GM12878 (cell line): Measurements from ENCODE around the gene EPHA2. TPM values are rescaled to one million over a fixed set of nuclear protein-coding genes. Genes with fewer than 3 reads are reported as not detected.

Experiments used
- ATAC-seq: fragments of 200-7000 bp; cut with Tn5 transposase; 3 replicates; pipeline ENCODE4 v1.9.1; 2020; ENCODE audit warnings: mild to moderate bottlenecking, moderate library complexity
- BruUV-seq: library from RNA; stranded (reverse); fragments of 400-500 nt; replicated peaks from 2 replicates; lab custom pipeline; 2021; lab: Mats Ljungman, UMichigan
- CTCF ChIA-PET: fragments of 300-600 bp; sonication (Branson Sonifier 250); formaldehyde crosslinking; extraction: SDS; loops from one replicate; lab custom pipeline; 2021; ENCODE audit warnings: inconsistent platforms; lab: Yijun Ruan, JAX
- POLR2A ChIA-PET: fragments of 350-600 bp; formaldehyde crosslinking; extraction: SDS; loops from one replicate; lab custom pipeline; 2021; ENCODE audit warnings: inconsistent platforms; lab: Charles Lee
- RAD21 ChIA-PET: fragments of 300-600 bp; sonication (Branson Sonifier 250); formaldehyde crosslinking; loops from one replicate; lab custom pipeline; 2023; ENCODE audit warnings: antibody characterized with exemption; ENCODE audit not compliant: unreplicated experiment; lab: Charles Lee
- SMC1A ChIA-PET: fragments of 300-600 bp; sonication (Branson Sonifier 250); formaldehyde crosslinking; loops from one replicate; lab custom pipeline; 2023; ENCODE audit not compliant: unreplicated experiment, uncharacterized antibody; lab: Charles Lee
- DNase-seq: peaks from one replicate; pipeline ENCODE4 v3.0.0-alpha.2; 2011; ENCODE audit warnings: low read depth, low spot score
- FAIRE-seq: peaks from 3 replicates; lab custom pipeline; 2011; peaks lifted over from hg19 to GRCh38; lab: Jason Lieb, UNC
- H2AFZ ChIP-seq: 2 replicates; pipeline ENCODE4 v1.6.0; 2011; ENCODE audit warnings: low read depth, low read length, control low read depth; ENCODE audit not compliant: control insufficient read depth
- H3K27ac ChIP-seq: 2 replicates; pipeline ENCODE4 v1.5.1; 2011; ENCODE audit warnings: control low read depth; ENCODE audit not compliant: control insufficient read depth, insufficient read depth
- H3K27me3 ChIP-seq, 2 experiments: replicated peaks in 1 of 2; 2 replicates each; pipeline versions ENCODE4 v1.6.0 to v1.6.1; 2011; ENCODE audit warnings: low read length in 1 of 2; ENCODE audit not compliant: control insufficient read depth in 2 of 2, insufficient read depth in 2 of 2
- H3K36me3 ChIP-seq, 2 experiments: 2 replicates each; pipeline ENCODE4 v1.5.1; 2011; ENCODE audit warnings: low read length in 1 of 2; ENCODE audit not compliant: control insufficient read depth in 2 of 2, insufficient read depth in 2 of 2
- H3K4me1 ChIP-seq: 2 replicates; pipeline ENCODE4 v1.6.1; 2011; ENCODE audit warnings: mild to moderate bottlenecking, low read length, moderate library complexity, mixed read lengths; ENCODE audit not compliant: control insufficient read depth, insufficient read depth
- H3K4me2 ChIP-seq: 2 replicates; pipeline ENCODE4 v1.6.0; 2011; ENCODE audit warnings: control low read depth; ENCODE audit not compliant: control insufficient read depth, insufficient read depth
- H3K4me3 ChIP-seq: fragments of 200-600 bp; sonication (generic); 2 replicates; pipeline ENCODE4 v1.5.1; 2016
- H3K79me2 ChIP-seq: 2 replicates; pipeline ENCODE4 v1.6.0; 2011; ENCODE audit warnings: low read length; ENCODE audit not compliant: control insufficient read depth, insufficient read depth
- H3K9ac ChIP-seq: 2 replicates; pipeline ENCODE4 v1.8.0; 2011; ENCODE audit warnings: low read length, control low read depth, mixed read lengths; ENCODE audit not compliant: control insufficient read depth, insufficient read depth
- H3K9me3 ChIP-seq: replicated peaks from 3 replicates; pipeline ENCODE4 v1.5.1; 2011; ENCODE audit warnings: mild to moderate bottlenecking, low read length; ENCODE audit not compliant: control insufficient read depth, insufficient read depth
- H4K20me1 ChIP-seq: 2 replicates; pipeline ENCODE4 v1.6.0; 2011; ENCODE audit not compliant: control insufficient read depth, insufficient read depth
- RFX5 ChIP-seq: IDR thresholded peaks from 2 replicates; pipeline ENCODE4 v1.6.1; 2011; ENCODE audit warnings: low read depth, low read length, improper control_type of control experiment
- SMAD5 ChIP-seq: IDR thresholded peaks from 2 replicates; pipeline ENCODE4 v1.6.1; 2016; ENCODE audit warnings: antibody characterized with exemption, low read depth
- USF2 ChIP-seq: IDR thresholded peaks from 2 replicates; pipeline ENCODE4 v1.6.1; 2011; ENCODE audit warnings: low read depth, low read length, improper control_type of control experiment, borderline replicate concordance
- YBX1 ChIP-seq: fragments of 450-650 bp; IDR thresholded peaks from 2 replicates; pipeline ENCODE4 v1.6.1; 2016; ENCODE audit warnings: antibody characterized with exemption
- ZBED1 ChIP-seq: IDR thresholded peaks from 2 replicates; pipeline ENCODE4 v1.6.1; 2016; ENCODE audit warnings: borderline replicate concordance
- ZBTB11 ChIP-seq: fragments of 450-650 bp; formaldehyde crosslinking; IDR thresholded peaks from 2 replicates; pipeline ENCODE4 v1.5.0; 2022; ENCODE audit warnings: mild to moderate bottlenecking, missing genetic modification characterization
- ZBTB40 ChIP-seq: fragments of 450-650 bp; IDR thresholded peaks from 2 replicates; pipeline ENCODE4 v1.6.1; 2016; ENCODE audit warnings: mild to moderate bottlenecking, moderate library complexity, borderline replicate concordance
- WGBS: methylation state at CpG from one replicate; pipeline ENCODE4 v1.1.6; 2016; ENCODE audit warnings: low lambda C conversion rate; ENCODE audit not compliant: insufficient replicate concordance, insufficient coverage; ENCODE audit errors: missing lambda C conversion rate; 5-methylcytosine and 5-hydroxymethylcytosine counted together
- in situ Hi-C: fragments of 300-500 bp; cut with MboI; formaldehyde crosslinking; loops from 9 replicates; pipeline ENCODE4 v1.14.3; 2018; ENCODE audit warnings: mixed read lengths
- intact Hi-C: fragments of 100-400 bp; cut with micrococcal nuclease; formaldehyde crosslinking; loops from one replicate; pipeline ENCODE4 v1.14.2; 2022; ENCODE audit not compliant: unreplicated experiment
- polyA plus RNA-seq, 11 experiments: library from polyadenylated mRNA; depleted of rRNA in 4 of 11; unstranded in 6 of 11; stranded (reverse) in 5 of 11; fragments of >200 nt; fragmentation: Nextera tagmentation in 4 of 11; fragmentation: Illumina TruSeq in 1 of 11; extraction: Ambion mirVana in 4 of 11; extraction: Trizol in 1 of 11; gene quantifications; 1 replicate in 1 of 11; 2 replicates in 10 of 11; pipeline versions ENCODE4 v1.2.1 to v1.2.3, GENCODE V29; 2011 to 2016; ENCODE audit warnings: inconsistent platforms in 2 of 11, missing spikeins in 2 of 11, low read depth in 1 of 11
- total RNA-seq, 4 experiments: library from RNA; depleted of rRNA in 3 of 4; stranded (reverse); fragments of >200 nt in 3 of 4; fragmentation: Illumina TruSeq in 1 of 4; extraction: Trizol in 1 of 4; gene quantifications; 2 replicates each; pipeline versions ENCODE4 v1.2.1 to v1.2.3, GENCODE V29; 2013 to 2021

The EPHA2 gene
- total and polyA plus RNA-seq, 10 of the 15 experiments (the other 5 are each of a cell fraction or from before 2014, with no cell fraction given), result 0.04 to 0.51 (median 0.23) TPM; not detected in 2

DNA sequence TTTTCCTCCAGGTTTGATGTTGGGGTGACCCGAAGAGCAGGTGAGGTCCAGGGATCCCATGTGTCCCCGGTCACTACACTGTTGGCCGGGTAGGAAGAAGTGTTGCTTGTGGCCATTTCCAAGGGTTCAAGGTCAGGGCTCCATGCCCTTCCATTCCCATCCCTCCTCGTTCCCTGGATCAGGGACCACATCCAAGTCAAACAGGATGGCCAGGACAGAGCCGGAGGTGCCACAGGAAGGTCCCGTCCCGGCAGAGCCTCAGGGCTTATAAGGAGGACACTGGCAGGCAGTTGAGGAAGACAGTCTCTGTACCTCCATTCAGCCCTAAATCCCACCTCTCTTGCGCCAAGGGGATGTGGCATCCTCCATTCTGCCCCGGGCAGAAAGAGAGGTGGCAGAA lies 60.4 kb downstream of the EPHA2 start:
- no peak overlapping the region for H3K27ac ChIP-seq
- intact Hi-C loops (no loop called here), in situ Hi-C loops (no loop called here)
- 31% methylated on average over 9 of the region's 9 CpGs for WGBS
- H3K4me2 ChIP-seq, result no peak overlapping the region
- FAIRE-seq (no peak), ATAC-seq (no peak), DNase-seq (no peak)
- H3K9me3 ChIP-seq, result no peaks in the 10 kb centered on the region
- H3K27me3 ChIP-seq, result no peaks in the 10 kb centered on the region; a peak in 2 of 4 replicates
- POLR2A ChIA-PET, result no interaction called here
- no peaks in the 10 kb centered on the region for H3K4me1 ChIP-seq
- no peaks in the 10 kb centered on the region for H4K20me1 ChIP-seq
- no peak for TF ChIP-seq ZBED1
- no peak for TF ChIP-seq SMAD5
- SMC1A ChIA-PET, result no interaction called here
- no TSS peak for BruUV-seq
- H3K36me3 ChIP-seq, result no peaks in the 10 kb centered on the region
- H3K9ac ChIP-seq, result no peak overlapping the region
- no peak overlapping the region for H3K4me3 ChIP-seq
- H3K79me2 ChIP-seq, result no peaks in the 10 kb centered on the region
- CTCF ChIA-PET, result no interaction called here
- RAD21 ChIA-PET, result no interaction called here
- H2AFZ ChIP-seq, result no peak overlapping the region

GRCh38 chr1:16094453-16095158 lies 61.3 kb downstream of the EPHA2 start:
- RAD21 ChIA-PET, result no interaction called here
- TF ChIP-seq RFX5, result no peak
- no peak for TF ChIP-seq YBX1
- TF ChIP-seq ZBTB11 (CRISPR knock-in tag), result no peak
- no peak for TF ChIP-seq USF2
- no peak for TF ChIP-seq ZBTB40

More at GRCh38 chr1:16094453-16095158, 61.3 kb downstream of the EPHA2 start:
- H3K4me3 ChIP-seq, result no peak overlapping the region
- intact Hi-C loops, result no loop called here
- FAIRE-seq (no peak), DNase-seq (no peak), ATAC-seq (no peak)
- H3K9me3 ChIP-seq, result no peaks in the 10 kb centered on the region
- POLR2A ChIA-PET, result no interaction called here
- H3K36me3 ChIP-seq, result no peaks in the 10 kb centered on the region
- H3K79me2 ChIP-seq, result no peaks in the 10 kb centered on the region
- no peak overlapping the region for H2AFZ ChIP-seq
- BruUV-seq, result no TSS peak
- no peak overlapping the region for H3K27ac ChIP-seq
- H3K9ac ChIP-seq, result no peak overlapping the region
- SMC1A ChIA-PET, result interaction anchor here (0.6 kb wide), 1 partner anchor 94 kb away, joined by 3 read pairs; no protein-coding TSS in a partner anchor
- CTCF ChIA-PET, result no interaction called here
- 49% methylated on average over 17 of the region's 21 CpGs for WGBS
- H3K4me2 ChIP-seq, result no peak overlapping the region
- no peaks in the 10 kb centered on the region for H3K4me1 ChIP-seq
- in situ Hi-C loops, result no loop called here
- no peaks in the 10 kb centered on the region for H4K20me1 ChIP-seq
- H3K27me3 ChIP-seq, result no peaks in the 10 kb centered on the region; a peak in 2 of 4 replicates
